Measurements from ENCODE around the gene LHX4. TPM values are rescaled to one million over a fixed set of nuclear protein-coding genes. Genes with fewer than 3 reads are reported as not detected.

Gene LHX4
- total RNA-seq, 3 donors from 2014 or later (not counting 1 experiment from before 2014, with no cell fraction given), result 0.08 TPM; not detected in 2

GRCh38 chr1:180272395-180272794, 42.3 kb downstream of the LHX4 start:
- Histone ChIP-seq H3K4me3 (ENCODE audit: low read length) (no peak overlapping the region), H3K27me3 (ENCODE audit: control insufficient read depth, insufficient read depth, low read length) (no peaks in the 10 kb centered on the region), H3K4me1 (ENCODE audit: control insufficient read depth, insufficient read depth, low read length) (no peaks in the 10 kb centered on the region), H3K9me3 (ENCODE audit: control insufficient read depth, insufficient read depth, low read length) (no peaks in the 10 kb centered on the region), H3K27ac (ENCODE audit: low read length) (no peak overlapping the region), H3K36me3 (ENCODE audit: control insufficient read depth, insufficient read depth, low read length) (peaks cover 11% of the 10 kb centered on the region)
- no peak overlapping the region for H3K27ac Mint-ChIP-seq
- ATAC-seq (no peak), DNase-seq (no peak)
- H3K4me1 Mint-ChIP-seq, result no peaks in the 10 kb centered on the region
- intact Hi-C loops (cut with micrococcal nuclease), result no loop called here
- H3K4me3 Mint-ChIP-seq, result no peak overlapping the region
- H3K36me3 Mint-ChIP-seq, result no peaks in the 10 kb centered on the region
- WGBS (ENCODE audit: insufficient coverage), result 95% methylated on average over 4 of the region's 4 CpGs
- H3K9me3 Mint-ChIP-seq, result no peaks in the 10 kb centered on the region
- no peak for TF ChIP-seq CTCF (IDR thresholded peaks at IDR 0.05)
- H3K27me3 Mint-ChIP-seq (ENCODE audit: low read depth in 2 of 2), result no peaks in the 10 kb centered on the region

GRCh38 chr1:180273066-180273465, 43.0 kb downstream of the LHX4 start:
- Mint-ChIP-seq H3K36me3 (no peaks in the 10 kb centered on the region), H3K4me3 (no peak overlapping the region), H3K4me1 (no peaks in the 10 kb centered on the region), H3K9me3 (no peaks in the 10 kb centered on the region), H3K27ac (no peak overlapping the region), H3K27me3 (ENCODE audit: low read depth in 2 of 2) (no peaks in the 10 kb centered on the region)
- ATAC-seq (no peak), DNase-seq (no peak)
- H3K4me1 ChIP-seq (ENCODE audit: control insufficient read depth, insufficient read depth, low read length), result no peaks in the 10 kb centered on the region
- H3K4me3 ChIP-seq (ENCODE audit: low read length), result no peak overlapping the region
- H3K27me3 ChIP-seq (ENCODE audit: control insufficient read depth, insufficient read depth, low read length), result no peaks in the 10 kb centered on the region
- 97% methylated on average over 2 of the region's 2 CpGs for WGBS (ENCODE audit: insufficient coverage)
- H3K27ac ChIP-seq (ENCODE audit: low read length), result no peak overlapping the region
- TF ChIP-seq CTCF (IDR thresholded peaks at IDR 0.05), result no peak
- H3K9me3 ChIP-seq (ENCODE audit: control insufficient read depth, insufficient read depth, low read length), result no peaks in the 10 kb centered on the region
- H3K36me3 ChIP-seq (ENCODE audit: control insufficient read depth, insufficient read depth, low read length), result peaks cover 14% of the 10 kb centered on the region
- intact Hi-C loops (cut with micrococcal nuclease), result no loop called here

GRCh38 chr1:180274221-180274620, 44.2 kb downstream of the LHX4 start:
- no peak overlapping the region for H3K27ac Mint-ChIP-seq
- H3K4me1 ChIP-seq (ENCODE audit: control insufficient read depth, insufficient read depth, low read length), result no peaks in the 10 kb centered on the region
- ATAC-seq (no peak), DNase-seq (no peak)
- H3K9me3 Mint-ChIP-seq, result no peaks in the 10 kb centered on the region
- intact Hi-C loops (cut with micrococcal nuclease), result no loop called here
- no peaks in the 10 kb centered on the region for H3K9me3 ChIP-seq (ENCODE audit: control insufficient read depth, insufficient read depth, low read length)
- no peaks in the 10 kb centered on the region for H3K36me3 Mint-ChIP-seq
- no peak overlapping the region for H3K4me3 Mint-ChIP-seq
- H3K4me1 Mint-ChIP-seq, result no peaks in the 10 kb centered on the region
- WGBS (ENCODE audit: insufficient coverage), result over 99% methylated on average over 11 of the region's 11 CpGs
- no peak overlapping the region for H3K27ac ChIP-seq (ENCODE audit: low read length)
- H3K36me3 ChIP-seq (ENCODE audit: control insufficient read depth, insufficient read depth, low read length), result peaks cover 14% of the 10 kb centered on the region
- TF ChIP-seq CTCF (IDR thresholded peaks at IDR 0.05), result no peak
- H3K27me3 ChIP-seq (ENCODE audit: control insufficient read depth, insufficient read depth, low read length), result no peaks in the 10 kb centered on the region
- H3K4me3 ChIP-seq (ENCODE audit: low read length), result no peak overlapping the region
- no peaks in the 10 kb centered on the region for H3K27me3 Mint-ChIP-seq (ENCODE audit: low read depth in 2 of 2)

GRCh38 chr1:180275726-180276125, 45.7 kb downstream of the LHX4 start:
- H3K4me3 ChIP-seq (ENCODE audit: low read length), result no peak overlapping the region
- no peaks in the 10 kb centered on the region for H3K27me3 Mint-ChIP-seq (ENCODE audit: low read depth in 2 of 2)
- peaks cover 18% of the 10 kb centered on the region for H3K36me3 ChIP-seq (ENCODE audit: control insufficient read depth, insufficient read depth, low read length)
- no peaks in the 10 kb centered on the region for H3K4me1 Mint-ChIP-seq
- DNase-seq (no peak), ATAC-seq (no peak)
- H3K4me3 Mint-ChIP-seq, result no peak overlapping the region
- no peak overlapping the region for H3K27ac ChIP-seq (ENCODE audit: low read length)
- no peaks in the 10 kb centered on the region for H3K36me3 Mint-ChIP-seq
- no peaks in the 10 kb centered on the region for H3K4me1 ChIP-seq (ENCODE audit: control insufficient read depth, insufficient read depth, low read length)
- intact Hi-C loops (cut with micrococcal nuclease), result no loop called here
- H3K9me3 Mint-ChIP-seq, result no peaks in the 10 kb centered on the region
- no peaks in the 10 kb centered on the region for H3K27me3 ChIP-seq (ENCODE audit: control insufficient read depth, insufficient read depth, low read length)
- H3K9me3 ChIP-seq (ENCODE audit: control insufficient read depth, insufficient read depth, low read length), result no peaks in the 10 kb centered on the region
- TF ChIP-seq CTCF (IDR thresholded peaks at IDR 0.05), result no peak
- 96% methylated on average over 5 of the region's 5 CpGs for WGBS (ENCODE audit: insufficient coverage)
- no peak overlapping the region for H3K27ac Mint-ChIP-seq

Data from natural killer cell (primary cell).